CD4-positive, alpha-beta T cell treated with Interleukin-6 for 4 hours (primary cell): Measurements from ENCODE around the gene TLE4.
"Not testable (repeated sequence)": the region's sequence is repeated elsewhere in the genome, so short reads cannot be mapped to it uniquely, and the experiment has no call there.

Experiments used
- DNase-seq: peaks from one replicate; pipeline ENCODE4 v3.0.0-alpha.2; 2020; ENCODE audit warnings: mixed read lengths

Gene TLE4

GRCh38 chr9:79638806-79639205, 67.0 kb downstream of the TLE4 start:
- DNase-seq: no peak

GRCh38 chr9:79639354-79639753, 67.6 kb downstream of the TLE4 start:
- no peak for DNase-seq

GRCh38 chr9:79640067-79640466, 68.3 kb downstream of the TLE4 start:
- DNase-seq: not testable (repeated sequence)

GRCh38 chr9:79641070-79641469, 69.3 kb downstream of the TLE4 start:
- no peak for DNase-seq

- DNase-seq: no peak
These were observed 70.9 kb downstream of the TLE4 start for GRCh38 chr9:79642671-79643070.

- DNase-seq: no peak
These were observed 72.3 kb downstream of the TLE4 start for GRCh38 chr9:79644048-79644447.

GRCh38 chr9:79644601-79645000, 72.8 kb downstream of the TLE4 start:
- no peak for DNase-seq

GRCh38 chr9:79645110-79645509, 73.3 kb downstream of the TLE4 start:
- DNase-seq: no peak

- no peak for DNase-seq
These were observed 74.3 kb downstream of the TLE4 start for GRCh38 chr9:79646096-79646495.

- no peak for DNase-seq
These were observed 79.6 kb downstream of the TLE4 start for GRCh38 chr9:79651251-79651795.

- DNase-seq: no peak
These were observed 80.8 kb downstream of the TLE4 start for GRCh38 chr9:79652598-79652997.

- not testable (repeated sequence) for DNase-seq
These were observed 83.0 kb downstream of the TLE4 start for GRCh38 chr9:79654591-79655382.

- DNase-seq: no peak
These were observed 83.8 kb downstream of the TLE4 start for GRCh38 chr9:79655551-79655950.

- DNase-seq: no peak
These were observed 84.4 kb downstream of the TLE4 start for GRCh38 chr9:79656169-79656568.

GRCh38 chr9:79657891-79658290, 86.1 kb downstream of the TLE4 start:
- no peak for DNase-seq

- no peak for DNase-seq
These were observed 87.2 kb downstream of the TLE4 start for GRCh38 chr9:79658926-79659325.

- no peak for DNase-seq
These were observed 88.8 kb downstream of the TLE4 start for GRCh38 chr9:79660615-79661014.

GRCh38 chr9:79661279-79661678, 89.5 kb downstream of the TLE4 start:
- no peak for DNase-seq

GRCh38 chr9:79661886-79662536, 90.2 kb downstream of the TLE4 start:
- no peak for DNase-seq

GRCh38 chr9:79662537-79662956, 90.8 kb downstream of the TLE4 start:
- DNase-seq: no peak

- no peak for DNase-seq
These were observed 91.5 kb downstream of the TLE4 start for GRCh38 chr9:79663300-79663699.

GRCh38 chr9:79663878-79664277, 92.1 kb downstream of the TLE4 start:
- no peak for DNase-seq

- no peak for DNase-seq
These were observed 92.6 kb downstream of the TLE4 start for GRCh38 chr9:79664375-79664831.

GRCh38 chr9:79665369-79665768, 93.6 kb downstream of the TLE4 start:
- no peak for DNase-seq
